Activated T-helper 2 cell treated with anti-CD3 and anti-CD28 coated beads, Interferon-gamma antibody, Interleukin-2, Interleukin-4, amounts not matched to agents 10 μg/mL and 5 μg/mL and 100 μg/mL, durations not matched to agents 14 hours and 24 hours and 36 hours (primary cell): ENCODE data around the gene HCN4. TPM values are rescaled to one million over a fixed set of nuclear protein-coding genes. Genes with fewer than 3 reads are reported as not detected.
A peak's percentile ranks its signal among the peaks of the same experiment; 100 is the strongest.

Experiments
- DNase-seq: peaks from one replicate; pipeline ENCODE4 v3.0.0; 2021; ENCODE audit warnings: low spot score
- H3K27ac Mint-ChIP-seq: one replicate; pipeline ENCODE4 v1.8.0; 2021; ENCODE audit warnings: mixed read lengths
- H3K27me3 Mint-ChIP-seq: one replicate; pipeline ENCODE4 v1.8.0; 2021; ENCODE audit warnings: low read depth, mixed read lengths
- H3K36me3 Mint-ChIP-seq: one replicate; pipeline ENCODE4 v1.8.0; 2021; ENCODE audit warnings: low read depth, mixed read lengths
- H3K4me1 Mint-ChIP-seq: one replicate; pipeline ENCODE4 v1.8.0; 2021; ENCODE audit warnings: low read depth, mixed read lengths
- H3K4me3 Mint-ChIP-seq: one replicate; pipeline ENCODE4 v1.8.0; 2021; ENCODE audit warnings: low read depth, mild to moderate bottlenecking, moderate library complexity, mixed read lengths
- H3K9me3 Mint-ChIP-seq: one replicate; pipeline ENCODE4 v1.8.0; 2021; ENCODE audit warnings: mixed read lengths
- intact Hi-C: fragments of 100-400 bp; cut with micrococcal nuclease; formaldehyde crosslinking; loops from one replicate; pipeline ENCODE4 v1.15.1; 2023
- total RNA-seq: library from RNA; stranded (reverse); gene quantifications from 2 replicates; pipeline ENCODE4 v1.2.3, GENCODE V29; 2022

The HCN4 gene
- total RNA-seq, 1 donor from 2014 or later: 0.02 TPM

DNA sequence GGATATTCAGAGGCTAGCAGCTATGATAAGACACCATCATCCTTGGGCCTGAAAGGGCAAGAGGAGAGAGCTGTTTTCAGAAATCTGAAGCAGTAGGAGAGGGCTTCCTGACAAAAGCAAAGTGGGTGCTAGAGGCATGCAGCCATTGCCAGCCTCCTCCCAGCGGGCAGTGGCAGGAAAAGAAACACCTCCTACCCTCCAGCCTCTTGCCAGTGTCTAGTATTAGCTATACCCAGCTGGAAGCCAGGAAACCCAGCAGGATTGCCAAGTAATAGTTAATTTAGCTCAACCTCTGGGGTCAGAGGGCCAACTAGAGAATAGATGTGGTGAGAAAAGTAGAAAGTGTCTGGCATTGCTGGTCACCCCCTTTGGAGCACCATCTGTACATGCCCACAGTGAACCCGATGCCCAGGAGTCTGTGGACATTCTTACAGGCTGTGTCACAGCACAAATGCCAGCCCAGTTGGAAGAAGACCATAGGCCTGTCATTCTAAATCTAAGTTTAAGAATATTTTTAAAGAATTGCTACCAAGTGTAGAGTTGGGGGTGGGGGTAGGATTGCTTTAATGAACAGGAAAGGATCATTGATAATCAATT is 85.3 kb downstream of the HCN4 start:
- H3K27ac Mint-ChIP-seq: no peak overlapping the region
- no peak overlapping the region for H3K4me3 Mint-ChIP-seq
- peaks cover 21% of the 10 kb centered on the region for H3K4me1 Mint-ChIP-seq
- no peaks in the 10 kb centered on the region for H3K9me3 Mint-ChIP-seq
- no peak for DNase-seq
- intact Hi-C loops: loop anchor here (10.0 kb wide), 2 partner anchors 281 to 401 kb away; partner anchors contain the start of gene CD276
- H3K27me3 Mint-ChIP-seq: no peaks in the 10 kb centered on the region
- peaks cover 9% of the 10 kb centered on the region for H3K36me3 Mint-ChIP-seq

DNA sequence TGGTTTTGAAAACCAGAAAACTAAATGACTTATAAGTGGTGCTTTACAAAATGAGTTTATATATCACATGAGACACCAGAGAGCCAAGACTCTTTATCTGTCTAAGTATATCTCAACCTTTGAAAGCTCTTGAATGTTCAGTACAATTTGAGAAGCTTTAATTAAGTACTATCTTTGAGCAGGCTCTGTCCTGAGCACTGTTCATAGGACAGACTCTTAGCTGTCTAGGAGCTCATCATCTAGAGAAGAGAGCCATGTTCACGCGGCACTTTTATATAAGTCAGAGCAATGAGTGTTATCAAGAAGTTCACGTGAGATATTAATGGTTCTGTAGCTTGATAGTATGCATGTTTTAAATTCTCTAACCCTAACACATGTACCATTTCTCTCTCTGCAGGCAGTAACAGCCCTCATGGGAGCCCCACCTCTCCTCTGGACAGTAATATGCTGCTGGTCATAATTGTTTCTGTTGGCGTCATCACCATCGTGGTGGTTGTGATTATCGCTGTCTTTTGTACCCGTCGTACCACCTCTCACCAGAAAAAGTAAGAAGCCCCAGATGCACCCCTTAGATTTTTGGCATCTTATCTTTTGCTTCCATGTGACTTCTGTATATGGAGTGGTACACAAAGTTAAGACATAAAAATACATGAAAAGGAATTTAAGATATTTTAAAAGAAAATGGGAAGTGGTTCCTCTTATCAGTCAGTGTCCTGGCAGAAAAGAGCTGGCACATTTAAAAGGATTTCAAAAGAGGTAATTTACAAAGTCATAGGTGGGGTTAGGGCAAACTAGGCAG is 86.0 kb downstream of the HCN4 start:
- intact Hi-C loops: loop anchor here (10.0 kb wide), 2 partner anchors 282 to 402 kb away; partner anchors contain the start of gene CD276
- H3K36me3 Mint-ChIP-seq: peaks cover 9% of the 10 kb centered on the region
- no peaks in the 10 kb centered on the region for H3K9me3 Mint-ChIP-seq
- DNase-seq: no peak
- H3K4me1 Mint-ChIP-seq: peaks cover 21% of the 10 kb centered on the region
- H3K4me3 Mint-ChIP-seq: no peak overlapping the region
- no peak overlapping the region for H3K27ac Mint-ChIP-seq
- no peaks in the 10 kb centered on the region for H3K27me3 Mint-ChIP-seq

DNA sequence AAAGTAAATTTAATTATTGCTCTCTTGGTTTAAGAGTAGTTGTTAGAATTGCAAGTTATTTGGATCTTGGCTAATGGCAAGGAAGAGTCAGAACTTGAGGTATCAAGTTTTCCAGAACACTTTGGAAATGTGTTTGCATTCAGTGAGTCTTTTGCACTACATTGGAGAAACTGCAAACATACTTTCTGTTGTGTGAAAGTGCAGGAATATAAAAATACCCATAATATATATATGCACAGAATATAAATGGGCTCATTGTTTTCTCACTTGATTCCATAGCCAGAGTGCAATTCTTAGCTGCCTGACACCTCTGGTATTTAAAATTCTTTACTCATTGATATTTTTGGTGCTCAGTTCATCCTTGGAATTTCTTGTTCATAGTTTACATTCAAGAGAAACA is 92.9 kb downstream of the HCN4 start:
- peaks cover 4% of the 10 kb centered on the region for H3K4me1 Mint-ChIP-seq
- H3K4me3 Mint-ChIP-seq: no peak overlapping the region
- H3K27ac Mint-ChIP-seq: no peak overlapping the region
- no peaks in the 10 kb centered on the region for H3K9me3 Mint-ChIP-seq
- intact Hi-C loops: no loop called here
- no peak for DNase-seq
- no peaks in the 10 kb centered on the region for H3K36me3 Mint-ChIP-seq
- H3K27me3 Mint-ChIP-seq: no peaks in the 10 kb centered on the region

DNA sequence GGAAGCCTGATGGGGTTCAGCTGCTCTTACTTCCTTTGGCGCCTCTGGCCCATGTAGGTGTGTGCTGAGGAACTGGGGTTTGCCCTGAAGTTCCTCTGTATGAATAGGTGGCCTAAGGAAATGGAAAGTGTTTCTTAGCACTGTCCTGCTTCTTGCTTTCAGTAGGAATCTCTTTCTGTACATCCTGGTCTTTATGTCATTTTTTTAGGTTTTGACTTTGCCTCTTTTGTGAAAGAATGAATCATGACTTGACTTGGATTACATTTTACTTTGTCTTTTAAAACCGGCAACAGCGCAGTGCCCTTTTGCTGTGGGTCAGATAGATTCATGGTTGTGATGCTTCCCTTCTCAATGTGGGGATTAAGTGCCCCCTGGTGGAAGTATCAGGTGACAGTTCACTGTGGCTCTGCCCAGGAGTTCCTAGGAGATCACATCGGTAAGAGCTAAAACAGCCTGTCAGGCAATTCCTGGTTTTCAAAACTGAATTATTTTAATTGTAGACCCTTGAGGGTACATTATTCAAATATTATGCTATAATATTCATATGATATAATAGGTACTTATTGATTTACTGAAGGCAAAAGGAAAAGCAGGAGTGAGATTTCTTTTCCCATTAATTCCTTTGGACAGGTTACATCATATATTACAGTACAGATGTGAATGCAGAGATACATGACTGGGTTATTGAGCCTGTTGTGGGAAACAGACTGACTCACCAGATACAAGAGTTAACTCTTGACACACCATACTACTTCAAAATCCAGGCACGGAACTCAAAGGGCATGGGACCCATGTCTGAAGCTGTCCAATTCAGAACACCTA is 95.4 kb downstream of the HCN4 start:
- no peak overlapping the region for H3K4me3 Mint-ChIP-seq
- H3K4me1 Mint-ChIP-seq: peaks cover 4% of the 10 kb centered on the region
- DNase-seq: peak; percentile 15
- no peak overlapping the region for H3K27ac Mint-ChIP-seq
- intact Hi-C loops: loop anchor here (1.0 kb wide), 1 partner anchor 32 kb away; no protein-coding TSS in a partner anchor
- no peaks in the 10 kb centered on the region for H3K27me3 Mint-ChIP-seq
- no peaks in the 10 kb centered on the region for H3K36me3 Mint-ChIP-seq
- H3K9me3 Mint-ChIP-seq: no peaks in the 10 kb centered on the region

DNA sequence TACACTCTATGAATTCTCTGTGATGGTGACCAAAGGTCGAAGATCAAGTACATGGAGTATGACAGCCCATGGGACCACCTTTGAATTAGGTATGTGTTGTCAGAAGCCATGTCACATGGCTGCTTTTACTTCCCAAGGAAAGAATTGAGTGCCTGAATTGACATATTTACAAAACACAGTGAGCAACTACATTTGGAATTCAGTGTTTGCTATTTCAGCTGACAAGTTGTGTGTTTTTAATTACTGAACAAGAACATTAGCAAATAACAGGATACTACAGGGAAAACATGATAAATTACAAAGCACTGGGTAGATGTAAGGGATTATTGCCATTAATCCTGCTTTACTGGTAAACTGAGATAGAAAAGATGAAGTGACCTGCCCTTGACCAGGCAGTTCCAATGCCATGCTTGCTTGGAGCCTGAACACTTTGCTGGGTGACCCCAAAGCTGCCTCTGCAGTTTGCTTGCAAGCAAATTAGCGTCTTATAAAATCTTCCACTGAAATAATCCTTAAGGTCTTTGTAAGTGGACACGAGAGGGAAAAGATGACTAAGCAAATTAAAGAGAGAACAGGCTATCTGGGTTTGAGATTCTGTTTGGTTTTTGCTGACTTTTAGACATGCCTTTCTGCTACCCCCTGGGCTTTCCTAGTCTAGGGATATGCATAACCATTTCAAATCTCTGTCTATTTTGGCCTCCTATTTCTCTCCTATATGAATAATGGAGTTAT is 98.2 kb downstream of the HCN4 start:
- Mint-ChIP-seq H3K4me1 (peaks cover 4% of the 10 kb centered on the region), H3K27me3 (no peaks in the 10 kb centered on the region), H3K36me3 (no peaks in the 10 kb centered on the region), H3K9me3 (no peaks in the 10 kb centered on the region), H3K4me3 (no peak overlapping the region), H3K27ac (no peak overlapping the region)
- intact Hi-C loops: no loop called here
- no peak for DNase-seq

Other genes with a start within 250 kb of the HCN4 start
- not detected in 2 replicates for gene REC114, start 74.2 kb upstream of the HCN4 start, total RNA-seq